T47D (cell line): ENCODE data around the gene L3MBTL4.

ENCODE experiments used
- DNase-seq, 2 experiments: peaks; one replicate each; pipeline versions ENCODE4 v3.0.0 to v3.0.0-alpha.2; 2011 to 2012; ENCODE audit warnings: low read depth in 1 of 2, low spot score in 1 of 2
- JUND ChIP-seq: IDR thresholded peaks from 2 replicates; pipeline ENCODE4 v1.6.1; 2012; ENCODE audit warnings: low read depth
- in situ Hi-C: cut with HindIII; loops from 2 replicates; pipeline ENCODE4 v1.10.0; 2016; ENCODE audit warnings: low sequenced_read_pairs, low pct_unique_long_range_greater_than_20kb

Gene L3MBTL4

DNA sequence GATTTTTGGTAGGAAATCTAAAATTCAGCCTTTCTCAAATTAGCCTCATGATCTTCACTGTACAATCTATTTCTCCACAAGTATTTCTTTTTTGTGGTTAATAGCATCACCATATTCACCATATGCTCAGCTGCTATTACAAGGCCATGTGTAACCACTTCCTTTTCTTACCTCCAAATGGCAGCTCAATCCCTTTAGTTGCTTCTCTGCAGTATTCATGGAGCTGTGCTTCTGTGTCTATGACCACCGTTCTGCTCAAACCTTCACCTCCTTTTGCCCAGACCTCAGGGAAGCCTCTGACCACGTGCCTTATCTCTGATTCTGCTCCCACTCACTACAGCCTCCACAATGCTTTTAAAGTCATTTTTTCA, 392.7 kb downstream of the L3MBTL4 start:
- no peak for DNase-seq
- in situ Hi-C loops = no loop called here
- no peak for TF ChIP-seq JUND

DNA sequence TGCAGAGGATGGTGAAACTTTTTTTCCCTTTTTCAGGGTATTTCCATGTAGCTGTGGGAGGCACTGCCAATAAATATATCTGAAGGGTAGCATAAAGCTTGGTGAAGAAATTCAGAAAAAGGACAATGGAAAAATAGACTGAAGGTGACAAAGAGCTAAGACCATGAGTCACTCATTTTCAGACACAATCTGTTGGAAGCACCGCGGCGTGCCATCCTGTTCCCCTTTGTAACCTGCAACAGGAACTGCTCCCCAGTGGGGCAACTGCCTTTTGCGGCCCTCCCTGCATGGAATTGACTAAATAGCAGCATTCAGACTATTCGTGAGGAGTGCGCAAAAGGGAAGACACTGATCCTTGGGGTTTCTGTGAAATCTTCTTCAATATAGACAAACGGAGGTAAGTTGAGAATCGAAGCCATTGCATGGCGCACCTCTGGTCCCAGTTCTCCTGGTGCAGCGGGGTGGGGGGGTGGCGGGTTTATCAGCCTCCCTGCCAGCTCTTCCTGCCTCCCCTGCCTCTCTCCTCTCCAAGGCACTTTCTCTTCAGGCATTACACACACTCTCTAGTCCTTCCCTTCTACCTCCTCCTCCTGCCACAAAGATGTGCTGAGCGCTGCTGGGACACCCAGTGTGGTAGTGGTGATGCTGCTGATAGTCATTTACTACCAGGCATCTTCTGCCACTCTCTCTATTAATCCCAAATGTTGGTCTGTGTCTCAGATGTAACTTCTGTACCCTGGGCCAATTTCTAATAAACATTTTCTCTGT, 393.2 kb downstream of the L3MBTL4 start:
- DNase-seq = no peak
- in situ Hi-C loops = no loop called here
- no peak for TF ChIP-seq JUND

DNA sequence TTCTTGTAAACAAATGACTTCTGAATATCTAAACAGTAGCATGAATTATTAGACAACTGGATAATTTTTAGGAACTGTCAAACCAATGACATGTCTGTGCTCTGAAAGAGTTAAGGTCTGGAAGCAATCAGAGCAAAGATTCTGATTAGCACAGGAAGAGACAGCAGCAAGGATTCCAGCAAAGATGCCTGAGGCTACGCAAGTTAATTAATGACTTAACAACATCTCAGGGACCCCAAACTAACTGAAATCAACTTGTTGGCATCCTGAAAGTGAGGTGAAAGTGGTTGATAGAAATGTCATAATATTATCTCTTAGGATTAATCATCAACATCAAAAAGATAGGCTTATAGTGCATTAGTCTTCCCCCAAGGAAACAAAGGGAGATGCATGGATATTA, 396.0 kb downstream of the L3MBTL4 start:
- in situ Hi-C loops = no loop called here
- TF ChIP-seq JUND = no peak
- DNase-seq = no peak

DNA sequence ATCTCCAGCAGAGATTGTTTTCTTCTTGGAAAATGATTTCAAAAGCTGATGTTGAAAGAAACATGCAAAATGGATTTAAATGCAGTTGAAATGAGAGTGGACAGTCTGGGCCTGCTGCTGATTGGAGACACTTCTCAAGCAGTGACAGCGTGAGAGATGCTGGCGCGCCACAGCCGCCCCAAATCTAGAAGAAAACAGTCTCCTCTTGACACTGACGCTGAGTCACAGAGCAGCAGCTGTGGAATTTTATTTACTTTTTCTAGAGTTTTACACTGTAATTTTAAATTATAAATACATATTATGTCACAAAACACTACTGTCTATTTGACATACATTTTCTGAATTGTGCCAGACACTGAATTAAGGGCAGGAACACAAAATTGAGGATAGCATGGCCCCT, 397.5 kb downstream of the L3MBTL4 start:
- TF ChIP-seq JUND = no peak
- in situ Hi-C loops = no loop called here
- DNase-seq = no peak

DNA sequence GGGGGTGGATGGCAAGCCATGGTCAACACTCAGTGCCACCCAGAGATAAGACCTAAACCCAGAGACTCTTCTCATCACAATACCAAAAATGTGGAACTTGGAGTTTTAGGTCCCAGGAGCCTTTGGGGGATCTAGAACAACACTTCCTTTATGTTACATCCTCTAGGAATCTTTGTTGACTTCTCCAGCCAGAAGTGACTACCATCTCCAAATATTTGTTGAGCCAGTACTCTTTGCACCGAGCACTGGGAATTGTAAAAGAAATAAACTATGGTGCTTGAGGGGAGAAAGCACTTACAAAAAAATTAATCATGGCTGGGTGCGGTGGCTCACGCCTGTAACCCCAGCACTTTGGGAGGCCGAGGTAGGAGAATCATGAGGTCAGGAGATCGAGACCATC, 399.3 kb downstream of the L3MBTL4 start:
- no peak for DNase-seq
- in situ Hi-C loops = no loop called here
- TF ChIP-seq JUND = no peak

DNA sequence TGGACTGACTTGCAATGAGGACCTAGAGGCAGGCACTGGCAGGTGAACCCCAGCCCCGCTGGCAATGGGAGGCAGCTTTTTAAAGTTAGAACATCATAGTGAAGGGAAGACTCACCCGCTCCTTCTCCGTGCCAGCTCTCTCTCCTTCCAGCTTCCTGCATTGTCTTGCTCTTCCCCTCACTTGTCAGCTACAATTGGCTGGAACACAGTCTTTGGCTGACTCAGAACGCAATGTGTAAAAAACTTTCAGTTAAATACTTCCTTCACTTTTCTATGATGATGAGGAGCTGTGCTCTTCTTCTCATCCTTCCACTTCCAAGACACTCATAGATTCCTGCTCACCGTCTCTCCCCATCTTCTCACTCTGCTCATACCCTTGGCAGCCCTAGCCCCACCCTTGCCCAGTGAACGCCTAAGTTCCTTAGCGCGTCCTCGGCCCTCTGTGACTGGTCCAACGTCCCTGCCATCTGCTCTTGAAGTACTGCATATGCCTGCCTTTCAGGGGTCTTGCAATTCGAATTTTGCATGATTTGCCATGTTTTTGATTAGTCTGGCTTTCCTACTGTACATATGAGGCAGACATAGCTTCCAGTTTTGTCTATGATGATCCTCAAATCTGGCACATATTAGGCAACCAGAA, 401.4 kb downstream of the L3MBTL4 start:
- DNase-seq = no peak
- no peak for TF ChIP-seq JUND
- in situ Hi-C loops = no loop called here

DNA sequence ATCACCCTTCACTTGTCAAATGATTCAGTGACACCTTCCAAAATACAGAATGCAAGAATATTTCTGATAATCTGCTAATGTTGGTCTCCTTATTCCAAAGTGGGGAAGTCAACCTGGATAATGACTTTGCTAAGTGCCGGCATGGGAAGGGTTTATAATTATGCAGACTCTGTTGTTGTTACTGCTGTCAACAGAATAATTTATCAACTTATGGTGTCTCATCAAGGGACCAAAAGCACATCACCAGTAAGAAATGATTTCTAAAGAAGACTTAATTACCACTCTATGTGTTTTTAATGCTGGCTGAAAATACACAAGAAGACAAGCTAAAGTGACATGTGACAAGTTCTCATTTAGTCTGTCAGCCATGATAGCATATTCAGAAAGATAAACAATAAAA, 403.8 kb downstream of the L3MBTL4 start:
- DNase-seq = no peak
- in situ Hi-C loops = no loop called here
- no peak for TF ChIP-seq JUND

DNA sequence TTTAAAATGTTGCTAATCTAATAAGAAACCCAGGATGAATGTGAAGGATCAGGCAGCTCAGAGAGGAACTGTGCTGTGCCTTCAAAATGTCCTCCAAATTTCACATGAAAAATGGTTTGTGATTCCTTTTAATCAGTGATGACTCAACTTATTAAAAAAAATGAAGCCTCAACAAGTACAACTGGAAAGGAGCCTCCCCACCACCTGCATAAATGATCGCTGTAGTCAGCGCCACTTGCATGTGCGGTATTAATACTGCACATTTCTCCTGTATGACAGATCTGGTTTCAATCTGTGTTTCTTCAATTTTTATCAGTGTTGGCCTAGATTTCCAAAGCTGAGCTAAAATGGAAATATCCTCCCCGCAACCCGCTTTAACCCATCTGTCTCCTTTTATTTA, 404.4 kb downstream of the L3MBTL4 start:
- DNase-seq = no peak
- TF ChIP-seq JUND = no peak
- in situ Hi-C loops = no loop called here

DNA sequence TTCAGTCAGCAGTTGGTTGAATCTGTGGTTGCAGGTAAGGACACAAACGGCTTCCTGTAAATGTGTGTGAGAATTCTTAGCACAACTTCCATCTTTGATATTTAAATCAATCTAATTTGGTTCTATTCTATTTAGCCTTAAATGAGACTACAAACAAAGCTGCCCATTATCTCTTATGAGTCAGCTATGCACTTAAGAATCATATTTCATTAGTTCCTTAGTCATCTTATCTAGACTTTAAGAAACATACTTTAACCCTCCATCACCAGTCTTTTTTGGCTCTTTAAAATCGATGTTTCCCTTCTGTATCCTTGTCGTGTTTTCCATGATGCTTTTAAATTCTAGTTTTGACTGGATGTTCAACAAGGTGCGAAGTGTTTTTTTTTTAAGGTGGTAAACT, 405.0 kb downstream of the L3MBTL4 start:
- in situ Hi-C loops = no loop called here
- TF ChIP-seq JUND = no peak
- no peak for DNase-seq

DNA sequence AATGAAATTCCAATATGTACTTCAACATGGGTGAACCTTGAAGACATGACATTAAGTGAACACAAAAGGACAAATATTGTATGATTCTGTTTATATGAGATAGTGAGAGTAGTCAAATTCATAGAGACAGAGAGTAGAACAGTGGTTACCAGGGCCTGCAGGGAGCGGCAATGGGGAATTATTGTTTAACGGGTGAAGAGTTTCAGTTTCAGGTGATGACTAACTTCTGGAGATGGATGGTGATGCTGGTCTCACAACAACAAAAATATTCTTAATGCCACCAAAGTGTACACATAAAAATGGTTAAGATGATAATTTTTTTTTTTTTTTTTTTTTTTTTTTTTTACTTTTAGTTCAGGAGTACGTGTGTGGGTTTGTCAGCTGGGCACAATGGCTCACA, 410.0 kb downstream of the L3MBTL4 start:
- in situ Hi-C loops = no loop called here
- no peak for TF ChIP-seq JUND
- DNase-seq = no peak

DNA sequence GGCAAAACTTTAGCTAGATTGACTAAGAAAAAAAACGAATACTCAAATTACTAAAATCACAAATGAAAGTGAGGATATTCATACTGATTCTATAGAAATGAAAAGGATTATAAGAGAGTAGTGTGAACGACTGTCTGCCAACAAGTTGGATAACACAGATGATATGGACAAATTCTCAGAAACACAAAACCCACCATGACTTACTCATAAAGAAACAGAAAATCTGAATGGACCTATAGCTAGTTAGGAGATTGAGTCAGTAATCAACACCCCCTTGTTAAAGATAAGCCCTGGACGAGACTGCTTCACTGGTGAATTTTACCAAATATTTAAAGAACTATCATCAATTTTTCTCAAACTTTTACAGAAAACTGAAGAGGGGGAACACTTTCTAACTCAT, 410.6 kb downstream of the L3MBTL4 start:
- DNase-seq = no peak
- in situ Hi-C loops = no loop called here
- TF ChIP-seq JUND = no peak

DNA sequence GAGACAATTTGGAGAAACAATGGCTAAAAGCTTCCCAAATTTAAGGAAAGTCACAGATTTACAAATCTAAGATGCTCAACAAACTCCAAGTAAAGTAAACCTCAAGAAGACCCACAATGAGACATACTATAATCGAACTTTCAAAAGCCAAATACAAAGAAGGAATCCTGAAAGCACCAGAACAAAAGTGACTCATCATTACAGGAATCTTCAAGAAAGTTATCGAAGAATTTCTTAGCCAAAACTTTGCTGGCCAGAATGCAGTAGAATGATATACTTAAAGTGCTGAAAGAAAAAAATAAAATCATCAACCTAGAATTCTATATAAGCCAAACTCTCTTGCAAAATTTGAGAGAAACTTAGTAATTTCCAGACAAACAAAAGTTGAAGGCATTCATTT, 412.8 kb downstream of the L3MBTL4 start:
- in situ Hi-C loops = no loop called here
- DNase-seq = no peak
- TF ChIP-seq JUND = no peak

DNA sequence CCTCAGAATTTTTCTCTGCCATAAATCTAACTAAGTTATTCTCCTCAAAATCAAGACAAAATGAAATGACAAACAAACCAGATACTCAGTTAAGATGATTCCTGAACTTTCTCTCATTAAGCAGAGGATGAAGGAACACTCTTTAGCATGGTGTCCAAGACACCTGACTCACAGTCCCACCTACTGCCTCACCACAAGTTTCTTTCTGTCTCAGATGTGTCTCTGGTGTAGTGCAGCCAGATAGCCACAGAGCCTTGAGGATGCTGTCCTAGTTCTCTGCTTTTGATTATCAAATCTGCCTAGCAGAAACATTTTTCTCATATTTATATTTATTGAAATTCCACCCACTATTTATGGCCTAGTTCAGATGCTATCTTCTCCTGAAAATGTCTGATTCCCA, 415.8 kb downstream of the L3MBTL4 start:
- no peak for DNase-seq
- in situ Hi-C loops = no loop called here
- no peak for TF ChIP-seq JUND
